DND-41 (cell line): ENCODE results near the gene NF1.

ENCODE experiments used
- CTCF ChIP-seq: IDR thresholded peaks from 2 replicates; pipeline ENCODE4 v1.5.1; 2012; ENCODE audit warnings: borderline replicate concordance, low read length, moderate library complexity, mild to moderate bottlenecking; ENCODE audit not compliant: poor library complexity, severe bottlenecking; ENCODE audit errors: extremely low read depth
- EZH2 ChIP-seq: IDR thresholded peaks from 3 replicates; pipeline ENCODE4 v1.6.1; 2012; ENCODE audit warnings: borderline replicate concordance, low read depth, mild to moderate bottlenecking, moderate library complexity, low read length, inconsistent platforms; ENCODE audit not compliant: severe bottlenecking

- TF ChIP-seq CTCF (no peak), EZH2 (no peak)
Observed at GRCh38 chr17:31379597-31380205, 284.9 kb downstream of the NF1 start.
